Glutamatergic neuron (in vitro differentiated cells): Measurements from ENCODE around the gene YBEY. TPM values are rescaled to one million over a fixed set of nuclear protein-coding genes. Genes with fewer than 3 reads are reported as not detected.

Source experiments
- DNase-seq: peaks from one replicate; pipeline ENCODE4 v3.0.0; 2022
- H3K27ac Mint-ChIP-seq: one replicate; pipeline ENCODE4 v1.8.0; 2020; ENCODE audit warnings: mild to moderate bottlenecking, mixed read lengths, inconsistent platforms; ENCODE audit not compliant: unreplicated experiment
- H3K27me3 Mint-ChIP-seq: one replicate; pipeline ENCODE4 v1.8.0; 2020; ENCODE audit warnings: mild to moderate bottlenecking, moderate library complexity, mixed read lengths, inconsistent platforms; ENCODE audit not compliant: unreplicated experiment
- H3K36me3 Mint-ChIP-seq: one replicate; pipeline ENCODE4 v1.8.0; 2020; ENCODE audit warnings: mild to moderate bottlenecking, mixed read lengths, inconsistent platforms; ENCODE audit not compliant: unreplicated experiment
- H3K4me1 Mint-ChIP-seq: one replicate; pipeline ENCODE4 v1.8.0; 2020; ENCODE audit warnings: mild to moderate bottlenecking, low read depth, mixed read lengths, inconsistent platforms; ENCODE audit not compliant: unreplicated experiment
- H3K4me3 Mint-ChIP-seq: one replicate; pipeline ENCODE4 v1.8.0; 2020; ENCODE audit warnings: mild to moderate bottlenecking, mixed read lengths, inconsistent platforms; ENCODE audit not compliant: unreplicated experiment
- H3K9me3 Mint-ChIP-seq: one replicate; pipeline ENCODE4 v1.8.0; 2020; ENCODE audit warnings: mild to moderate bottlenecking, moderate library complexity, mixed read lengths, inconsistent platforms; ENCODE audit not compliant: unreplicated experiment
- total RNA-seq: library from RNA; stranded (reverse); fragmentation: NEBNext Ultra II Directional; extraction: Animal tissue kit (Norgen Biotek cat#: 25700); gene quantifications from one replicate; pipeline ENCODE4 v1.2.1, GENCODE V29; 2021; ENCODE audit not compliant: unreplicated experiment
- TF ChIP-seq, protein P1 (sequence below): fragments of 200-600 bp; sonication (generic); IDR thresholded peaks from one replicate; pipeline ENCODE4 v1.5.0; 2021; ENCODE audit not compliant: partially characterized antibody, unreplicated experiment

Gene YBEY
- total RNA-seq, 1 donor from 2014 or later = 19.6 TPM

- peak overlapping the region; percentile 55 for H3K27ac Mint-ChIP-seq
- no peaks in the 10 kb centered on the region for H3K4me1 Mint-ChIP-seq
- H3K9me3 Mint-ChIP-seq = peaks cover 2% of the 10 kb centered on the region
- TF ChIP-seq, protein P1, sequence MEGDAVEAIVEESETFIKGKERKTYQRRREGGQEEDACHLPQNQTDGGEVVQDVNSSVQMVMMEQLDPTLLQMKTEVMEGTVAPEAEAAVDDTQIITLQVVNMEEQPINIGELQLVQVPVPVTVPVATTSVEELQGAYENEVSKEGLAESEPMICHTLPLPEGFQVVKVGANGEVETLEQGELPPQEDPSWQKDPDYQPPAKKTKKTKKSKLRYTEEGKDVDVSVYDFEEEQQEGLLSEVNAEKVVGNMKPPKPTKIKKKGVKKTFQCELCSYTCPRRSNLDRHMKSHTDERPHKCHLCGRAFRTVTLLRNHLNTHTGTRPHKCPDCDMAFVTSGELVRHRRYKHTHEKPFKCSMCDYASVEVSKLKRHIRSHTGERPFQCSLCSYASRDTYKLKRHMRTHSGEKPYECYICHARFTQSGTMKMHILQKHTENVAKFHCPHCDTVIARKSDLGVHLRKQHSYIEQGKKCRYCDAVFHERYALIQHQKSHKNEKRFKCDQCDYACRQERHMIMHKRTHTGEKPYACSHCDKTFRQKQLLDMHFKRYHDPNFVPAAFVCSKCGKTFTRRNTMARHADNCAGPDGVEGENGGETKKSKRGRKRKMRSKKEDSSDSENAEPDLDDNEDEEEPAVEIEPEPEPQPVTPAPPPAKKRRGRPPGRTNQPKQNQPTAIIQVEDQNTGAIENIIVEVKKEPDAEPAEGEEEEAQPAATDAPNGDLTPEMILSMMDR = no peak
- H3K36me3 Mint-ChIP-seq = peaks cover 6% of the 10 kb centered on the region
- H3K4me3 Mint-ChIP-seq = no peak overlapping the region
- no peak for DNase-seq
- peaks cover 3% of the 10 kb centered on the region for H3K27me3 Mint-ChIP-seq
Observed at GRCh38 chr21:46334351-46335140, 48.4 kb downstream of the YBEY start.

GRCh38 chr21:46336603-46337002 is 50.5 kb downstream of the YBEY start:
- Mint-ChIP-seq H3K27me3 (peaks cover 7% of the 10 kb centered on the region), H3K4me1 (no peaks in the 10 kb centered on the region), H3K27ac (no peak overlapping the region), H3K9me3 (peaks cover 2% of the 10 kb centered on the region), H3K36me3 (peaks cover 16% of the 10 kb centered on the region), H3K4me3 (no peak overlapping the region)
- no peak for DNase-seq
- TF ChIP-seq, protein P1 = no peak

GRCh38 chr21:46340998-46341397 is 54.9 kb downstream of the YBEY start:
- Mint-ChIP-seq H3K4me3 (no peak overlapping the region), H3K9me3 (peaks cover 3% of the 10 kb centered on the region), H3K27ac (no peak overlapping the region), H3K27me3 (peaks cover 7% of the 10 kb centered on the region), H3K36me3 (peaks cover 20% of the 10 kb centered on the region), H3K4me1 (peaks cover 2% of the 10 kb centered on the region)
- no peak for DNase-seq
- TF ChIP-seq, protein P1 = no peak

DNA sequence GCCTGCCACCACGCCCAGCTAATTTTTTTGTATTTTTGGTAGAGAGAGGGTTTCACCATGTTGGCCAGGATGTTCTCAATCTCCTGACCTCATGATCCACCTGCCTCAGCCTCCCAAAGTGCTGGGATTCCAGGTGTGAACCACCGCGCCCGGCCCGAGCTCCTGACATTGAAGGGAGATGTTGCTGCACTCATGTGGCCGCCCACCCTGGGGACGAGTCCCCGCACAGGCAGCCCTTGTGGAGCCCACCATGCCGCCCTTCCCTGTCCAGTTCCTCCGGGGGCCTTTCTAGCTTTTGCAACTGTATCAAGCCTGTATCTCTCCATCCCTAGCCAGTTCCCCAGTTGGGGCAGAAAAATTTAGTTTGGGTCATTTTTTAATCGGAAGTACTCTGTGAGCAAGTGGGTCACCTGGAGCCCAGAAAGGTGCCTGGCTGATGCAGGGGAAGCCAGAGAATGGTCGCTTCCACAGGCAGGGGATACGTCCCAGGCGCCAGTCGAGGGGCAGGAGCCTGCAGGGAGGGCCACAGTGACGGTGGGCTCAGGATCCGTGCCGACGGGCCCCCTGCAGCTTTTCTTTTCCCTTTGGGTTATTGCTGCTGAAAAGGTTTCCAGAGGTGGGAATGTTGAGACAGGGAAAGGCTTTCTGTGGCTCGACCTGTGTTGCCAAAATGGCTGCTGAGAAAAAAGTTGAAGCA is 58.2 kb downstream of the YBEY start:
- TF ChIP-seq, protein P1 = no peak
- no peak for DNase-seq
- peaks cover 14% of the 10 kb centered on the region for H3K27me3 Mint-ChIP-seq
- no peak overlapping the region for H3K4me3 Mint-ChIP-seq
- peaks cover 20% of the 10 kb centered on the region for H3K36me3 Mint-ChIP-seq
- no peak overlapping the region for H3K27ac Mint-ChIP-seq
- H3K4me1 Mint-ChIP-seq = peaks cover 2% of the 10 kb centered on the region
- peaks cover 3% of the 10 kb centered on the region for H3K9me3 Mint-ChIP-seq

- no peak for DNase-seq
- TF ChIP-seq, protein P1 = no peak
- no peak overlapping the region for H3K4me3 Mint-ChIP-seq
- peaks cover 8% of the 10 kb centered on the region for H3K36me3 Mint-ChIP-seq
- peaks cover 3% of the 10 kb centered on the region for H3K9me3 Mint-ChIP-seq
- H3K4me1 Mint-ChIP-seq = peaks cover 2% of the 10 kb centered on the region
- peaks cover 9% of the 10 kb centered on the region for H3K27me3 Mint-ChIP-seq
- peak overlapping the region; percentile 43 for H3K27ac Mint-ChIP-seq
Observed at GRCh38 chr21:46345861-46346260, 59.7 kb downstream of the YBEY start.
